ENCODE data around the gene RPL28.
"Not testable (repeated sequence)": the region's sequence is repeated elsewhere in the genome, so short reads cannot be mapped to it uniquely, and the experiment has no call there.

The RPL28 gene

GRCh38 chr19:55407800-55408532 is 22.2 kb downstream of the RPL28 start:
- H3F3A ChIP-seq (ENCODE audit: insufficient read depth, low read length) = peaks cover 20% of the 10 kb centered on the region

DNA sequence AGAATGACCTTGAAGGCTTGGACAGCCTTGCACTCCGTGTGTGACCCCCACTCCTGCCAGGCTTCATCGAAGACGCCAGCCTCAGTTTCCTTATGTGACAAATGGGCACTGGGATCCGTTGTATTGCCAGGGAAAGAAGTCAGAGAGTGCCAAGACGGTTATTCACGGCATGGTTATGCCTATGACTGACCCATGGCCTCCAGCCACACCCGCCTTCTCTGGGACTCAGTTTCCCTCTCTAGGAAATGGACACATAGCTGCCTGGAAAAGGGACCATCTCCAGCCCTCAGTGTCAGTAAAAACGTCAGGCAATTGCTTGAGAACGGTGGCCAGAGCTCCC is 22.8 kb downstream of the RPL28 start:
- peaks cover 20% of the 10 kb centered on the region for H3K4me1 ChIP-seq (ENCODE audit: low read length)
- peak overlapping the region; percentile 66 for H3K9ac ChIP-seq (ENCODE audit: low read length)
- no peaks in the 10 kb centered on the region for H3K9me3 ChIP-seq (replicated peaks; ENCODE audit: insufficient read depth, low read length)
- H3K27ac ChIP-seq (ENCODE audit: low read length) = peak overlapping the region; percentile 93; the same call in 1 of the 2 replicates
- TF ChIP-seq EZH2 (optimal IDR thresholded peaks at IDR 0.05; ENCODE audit: low read depth, low read length) (no peak), CTCF (IDR thresholded peaks at IDR 0.05; ENCODE audit: low read length) (no peak), EZH2phosphoT487 (IDR thresholded peaks at IDR 0.05; ENCODE audit: low read length) (no peak)
- peaks cover 10% of the 10 kb centered on the region for H3K36me3 ChIP-seq (replicated peaks; ENCODE audit: insufficient read depth, low read length)
- H2AFZ ChIP-seq (ENCODE audit: low read length) = peak overlapping the region; percentile 99
- peaks cover 5% of the 10 kb centered on the region; the same call in 1 of the 2 replicates for H3K27me3 ChIP-seq (replicated peaks; ENCODE audit: insufficient read depth, low read length)
- peaks cover 11% of the 10 kb centered on the region for H4K20me1 ChIP-seq (ENCODE audit: insufficient read depth, low read length)
- DNase-seq = no peak
- peak overlapping the region; percentile 70 for H3K4me3 ChIP-seq (ENCODE audit: low read length)
- H3F3A ChIP-seq (ENCODE audit: insufficient read depth, low read length) = peaks cover 17% of the 10 kb centered on the region
- peaks cover 34% of the 10 kb centered on the region for H3K79me2 ChIP-seq (ENCODE audit: low read length)
- peak overlapping the region; percentile 98 for H3K4me2 ChIP-seq (ENCODE audit: low read depth, low read length)
- no peaks in the 10 kb centered on the region for H3K9me2 ChIP-seq (replicated peaks; ENCODE audit: insufficient read depth, low read length)

More at GRCh38 chr19:55407800-55408532, 22.2 kb downstream of the RPL28 start:
- Histone ChIP-seq H3K9me2 (replicated peaks; ENCODE audit: insufficient read depth, low read length) (no peaks in the 10 kb centered on the region), H3K79me2 (ENCODE audit: low read length) (peaks cover 39% of the 10 kb centered on the region), H3K4me3 (ENCODE audit: low read length) (peak overlapping the region; percentile 89), H3K9ac (ENCODE audit: low read length) (peak overlapping the region; percentile 91), H3K4me2 (ENCODE audit: low read depth, low read length) (peak overlapping the region; percentile 98), H2AFZ (ENCODE audit: low read length) (peak overlapping the region; percentile 99), H4K20me1 (ENCODE audit: insufficient read depth, low read length) (peaks cover 15% of the 10 kb centered on the region), H3K36me3 (replicated peaks; ENCODE audit: insufficient read depth, low read length) (peaks cover 13% of the 10 kb centered on the region), H3K4me1 (ENCODE audit: low read length) (peaks cover 20% of the 10 kb centered on the region), H3K27me3 (replicated peaks; ENCODE audit: insufficient read depth, low read length) (peaks cover 5% of the 10 kb centered on the region; the same call in 1 of the 2 replicates), H3K27ac (ENCODE audit: low read length) (peak overlapping the region; percentile 93), H3K9me3 (replicated peaks; ENCODE audit: insufficient read depth, low read length) (no peaks in the 10 kb centered on the region)
- TF ChIP-seq CTCF (IDR thresholded peaks at IDR 0.05; ENCODE audit: low read length) (no peak), EZH2phosphoT487 (IDR thresholded peaks at IDR 0.05; ENCODE audit: low read length) (no peak), EZH2 (optimal IDR thresholded peaks at IDR 0.05; ENCODE audit: low read depth, low read length) (no peak)
- DNase-seq = peak; percentile 99

DNA sequence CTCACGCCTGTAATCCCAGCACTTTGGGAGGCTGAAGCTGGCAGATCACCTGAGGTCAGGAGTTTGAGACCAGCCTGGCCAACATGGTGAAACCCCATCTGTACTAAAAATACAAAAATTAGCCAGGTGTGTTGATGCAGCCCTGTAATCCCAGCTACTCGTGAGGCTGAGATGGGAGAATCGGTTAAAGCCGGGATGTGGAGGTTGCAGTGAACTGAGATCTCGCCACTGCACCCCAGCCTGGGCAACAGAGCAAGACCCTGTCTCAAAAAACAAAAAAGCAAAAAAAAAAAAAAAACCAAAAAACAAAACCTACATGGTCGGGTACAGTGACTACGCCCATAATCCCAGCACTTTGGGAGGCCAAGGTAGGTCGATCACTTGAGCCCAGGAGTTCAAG is 23.4 kb downstream of the RPL28 start:
- Histone ChIP-seq H4K20me1 (ENCODE audit: insufficient read depth, low read length) (peaks cover 11% of the 10 kb centered on the region), H3F3A (ENCODE audit: insufficient read depth, low read length) (peaks cover 14% of the 10 kb centered on the region), H3K4me1 (ENCODE audit: low read length) (peaks cover 20% of the 10 kb centered on the region), H3K79me2 (ENCODE audit: low read length) (peaks cover 29% of the 10 kb centered on the region)
- H3K9me2 ChIP-seq (replicated peaks; ENCODE audit: insufficient read depth, low read length); DNase-seq; H3K27ac ChIP-seq (ENCODE audit: low read length); H3K27me3 ChIP-seq (replicated peaks; ENCODE audit: insufficient read depth, low read length); H3K9me3 ChIP-seq (replicated peaks; ENCODE audit: insufficient read depth, low read length); H3K36me3 ChIP-seq (replicated peaks; ENCODE audit: insufficient read depth, low read length); H3K4me2 ChIP-seq (ENCODE audit: low read depth, low read length); H3K4me3 ChIP-seq (ENCODE audit: low read length); H2AFZ ChIP-seq (ENCODE audit: low read length); H3K9ac ChIP-seq (ENCODE audit: low read length): not testable (repeated sequence)

DNA sequence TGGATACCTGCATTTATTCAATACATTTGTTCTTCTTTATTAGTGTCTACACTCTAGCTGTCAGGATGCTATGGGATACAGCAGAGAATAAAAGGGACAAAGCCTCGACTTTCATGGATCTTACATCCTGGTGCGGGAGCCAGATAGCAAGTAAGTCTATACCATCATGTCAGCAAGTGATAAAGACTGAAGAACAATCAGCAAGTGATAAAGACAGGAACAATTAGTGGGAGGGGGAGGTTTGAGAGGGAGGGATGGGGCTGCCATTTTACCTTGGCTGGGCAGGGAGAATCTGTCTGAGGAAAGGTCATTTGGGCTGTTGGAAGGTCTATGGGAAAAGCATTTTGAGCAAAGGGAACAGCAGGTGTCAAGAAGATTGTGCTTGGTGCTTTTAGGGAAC is 24.4 kb downstream of the RPL28 start:
- Histone ChIP-seq H4K20me1 (ENCODE audit: insufficient read depth, low read length) (peaks cover 11% of the 10 kb centered on the region), H3K9ac (ENCODE audit: low read length) (no peak overlapping the region), H3K9me3 (replicated peaks; ENCODE audit: insufficient read depth, low read length) (no peaks in the 10 kb centered on the region), H3K4me3 (ENCODE audit: low read length) (no peak overlapping the region), H3F3A (ENCODE audit: insufficient read depth, low read length) (peaks cover 11% of the 10 kb centered on the region), H3K27ac (ENCODE audit: low read length) (no peak overlapping the region), H3K27me3 (replicated peaks; ENCODE audit: insufficient read depth, low read length) (peaks cover 5% of the 10 kb centered on the region; the same call in 1 of the 2 replicates), H3K36me3 (replicated peaks; ENCODE audit: insufficient read depth, low read length) (peaks cover 3% of the 10 kb centered on the region), H3K79me2 (ENCODE audit: low read length) (peaks cover 23% of the 10 kb centered on the region), H2AFZ (ENCODE audit: low read length) (no peak overlapping the region), H3K4me2 (ENCODE audit: low read depth, low read length) (no peak overlapping the region), H3K4me1 (ENCODE audit: low read length) (peaks cover 20% of the 10 kb centered on the region), H3K9me2 (replicated peaks; ENCODE audit: insufficient read depth, low read length) (no peaks in the 10 kb centered on the region)
- no peak for TF ChIP-seq EZH2 (optimal IDR thresholded peaks at IDR 0.05; ENCODE audit: low read depth, low read length)
- TF ChIP-seq EZH2phosphoT487 (IDR thresholded peaks at IDR 0.05; ENCODE audit: low read length) = no peak
- TF ChIP-seq CTCF (IDR thresholded peaks at IDR 0.05; ENCODE audit: low read length) = no peak
- no peak for DNase-seq
